HepG2 (cell line): ENCODE data around the gene SLC25A23. TPM values are rescaled to one million over a fixed set of nuclear protein-coding genes. Genes with fewer than 3 reads are reported as not detected.

Experiments used
- AKNA ChIP-seq: sonication (generic); formaldehyde crosslinking; IDR thresholded peaks from 2 replicates; pipeline ENCODE4 v1.4.0; 2020; ENCODE audit warnings: missing genetic modification reagents, borderline replicate concordance
- ATRX ChIP-seq: sonication (generic); formaldehyde crosslinking; IDR thresholded peaks from 2 replicates; pipeline ENCODE4 v1.4.0; 2020; ENCODE audit warnings: missing genetic modification reagents, borderline replicate concordance
- BHLHE40 ChIP-seq: IDR thresholded peaks from 2 replicates; pipeline ENCODE4 v1.6.1; 2011; ENCODE audit warnings: low read length, improper control_type of control experiment
- CEBPB ChIP-seq: IDR thresholded peaks from 2 replicates; pipeline ENCODE4 v1.6.1; 2011; ENCODE audit warnings: low read depth, low read length, improper control_type of control experiment, borderline replicate concordance
- CENPX ChIP-seq: sonication (generic); formaldehyde crosslinking; IDR thresholded peaks from 2 replicates; pipeline ENCODE4 v1.9.0; 2021; ENCODE audit warnings: mild to moderate bottlenecking, missing genetic modification reagents, moderate library complexity
- DMTF1 ChIP-seq: sonication (generic); formaldehyde crosslinking; IDR thresholded peaks from 2 replicates; pipeline ENCODE4 v1.4.0; 2020; ENCODE audit warnings: mild to moderate bottlenecking, missing genetic modification reagents
- HMGXB4 ChIP-seq, 2 experiments: sonication (generic) in 1 of 2; formaldehyde crosslinking in 1 of 2; IDR thresholded peaks; 2 replicates each; pipeline versions ENCODE4 v1.4.0 to v1.6.1; 2018 to 2020; ENCODE audit warnings: missing genetic modification reagents in 2 of 2, borderline replicate concordance in 1 of 2, low read depth in 1 of 2, mild to moderate bottlenecking in 1 of 2, missing biosample characterization in 1 of 2
- KLF9 ChIP-seq: IDR thresholded peaks from 2 replicates; pipeline ENCODE4 v1.6.1; 2016; ENCODE audit warnings: low read depth
- NBN ChIP-seq: fragments of 450-650 bp; conservative IDR thresholded peaks from 2 replicates; pipeline ENCODE4 v1.6.1; 2017
- NKX3-1 ChIP-seq: sonication (generic); formaldehyde crosslinking; IDR thresholded peaks from 2 replicates; pipeline ENCODE4 v1.5.0; 2020; ENCODE audit warnings: missing genetic modification reagents
- RAD51 ChIP-seq: fragments of 450-650 bp; IDR thresholded peaks from 2 replicates; pipeline ENCODE4 v1.6.1; 2016; ENCODE audit warnings: borderline replicate concordance
- REST ChIP-seq, 2 experiments: IDR thresholded peaks; 2 replicates each; pipeline ENCODE4 v1.6.1; 2011 to 2012; ENCODE audit warnings: low read length in 2 of 2, borderline replicate concordance in 1 of 2, low read depth in 1 of 2, mild to moderate bottlenecking in 1 of 2, moderate library complexity in 1 of 2
- RXRA ChIP-seq: sonication (generic); formaldehyde crosslinking; IDR thresholded peaks from 2 replicates; pipeline ENCODE4 v1.5.1; 2020; ENCODE audit warnings: missing genetic modification reagents
- SAP130 ChIP-seq: IDR thresholded peaks from 2 replicates; pipeline ENCODE4 v1.6.1; 2016; ENCODE audit warnings: low read depth
- SOX5 ChIP-seq: IDR thresholded peaks from 2 replicates; pipeline ENCODE4 v1.6.1; 2016; ENCODE audit warnings: borderline replicate concordance
- ZNF207 ChIP-seq: fragments of 450-650 bp; IDR thresholded peaks from 2 replicates; pipeline ENCODE4 v1.6.1; 2016; ENCODE audit warnings: antibody characterized with exemption, borderline replicate concordance
- ZNF589 ChIP-seq: sonication (generic); formaldehyde crosslinking; conservative IDR thresholded peaks from 2 replicates; pipeline ENCODE4 v1.8.0; 2022; ENCODE audit warnings: mild to moderate bottlenecking, moderate library complexity, missing genetic modification reagents
- ZSCAN31 ChIP-seq: sonication (generic); formaldehyde crosslinking; IDR thresholded peaks from 2 replicates; pipeline ENCODE4 v1.5.0; 2020; ENCODE audit warnings: low read depth, mild to moderate bottlenecking, missing genetic modification reagents
- polyA plus RNA-seq, 8 experiments: library from polyadenylated mRNA; depleted of rRNA in 3 of 8; stranded (reverse) in 7 of 8; unstranded in 1 of 8; fragments of >200 nt; fragmentation: Illumina TruSeq in 4 of 8; extraction: Trizol in 4 of 8; gene quantifications; 2 replicates each; pipeline versions ENCODE4 v1.2.1 to v1.2.3, GENCODE V29; 2011 to 2016; ENCODE audit warnings: low read depth in 4 of 8, missing spikeins in 1 of 8, mixed read lengths in 1 of 8; ENCODE audit not compliant: insufficient read depth in 1 of 8
- total RNA-seq, 5 experiments: library from RNA; depleted of rRNA; stranded (reverse); fragments of >200 nt; fragmentation: Illumina TruSeq; extraction: Trizol; gene quantifications; 2 replicates each; pipeline ENCODE4 v1.2.3, GENCODE V29; 2016; ENCODE audit warnings: low read depth in 1 of 5

Gene SLC25A23
- total and polyA plus RNA-seq, 2 of the 13 experiments (the other 11 are each of a cell fraction or from before 2014, with no cell fraction given): 12.4 to 15.2 TPM

- TF ChIP-seq DMTF1 (CRISPR knock-in tag) (no peak), ZSCAN31 (CRISPR knock-in tag) (no peak), SOX5 (no peak), ZNF207 (no peak), NKX3-1 (CRISPR knock-in tag) (no peak), CEBPB (no peak), SAP130 (CRISPR knock-in tag) (no peak), NBN (no peak), REST (IDR thresholded peaks at IDR 0.05; ENCODE audit: borderline replicate concordance in 1 of 2, low read depth in 1 of 2, low read length in 2 of 2) (no peak), CENPX (CRISPR knock-in tag) (no peak), RXRA (CRISPR knock-in tag) (no peak), ZNF589 (CRISPR knock-in tag) (no peak), RAD51 (no peak), AKNA (CRISPR knock-in tag) (no peak), BHLHE40 (no peak), ATRX (CRISPR knock-in tag) (no peak), KLF9 (CRISPR knock-in tag) (no peak), HMGXB4 (CRISPR knock-in tag; IDR thresholded peaks at IDR 0.05; ENCODE audit: borderline replicate concordance in 1 of 2, low read depth in 1 of 2) (0 out of 4 replicates have a peak, but pooled peaks of 1 of the 2 experiments have one; percentile 45)
Measured at GRCh38 chr19:6412447-6413091, 47.0 kb downstream of the SLC25A23 start (continued).
